Lung microvascular endothelial cell (primary cell): Measurements from ENCODE around the gene TRAIP. TPM values are rescaled to one million over a fixed set of nuclear protein-coding genes. Genes with fewer than 3 reads are reported as not detected.

Experiments used
- DNase-seq, 2 donors: peaks; one replicate each; pipeline versions ENCODE4 v3.0.0 to v3.0.0-alpha.2; 2010; ENCODE audit warnings: low read depth in 2 of 2
- total RNA-seq: library from RNA; depleted of rRNA; stranded (reverse); fragments of >200 nt; gene quantifications from 2 replicates; pipeline ENCODE4 v1.2.1, GENCODE V29; 2014

Gene TRAIP
- total RNA-seq, 1 donor from 2014 or later: 1.2 TPM

DNA sequence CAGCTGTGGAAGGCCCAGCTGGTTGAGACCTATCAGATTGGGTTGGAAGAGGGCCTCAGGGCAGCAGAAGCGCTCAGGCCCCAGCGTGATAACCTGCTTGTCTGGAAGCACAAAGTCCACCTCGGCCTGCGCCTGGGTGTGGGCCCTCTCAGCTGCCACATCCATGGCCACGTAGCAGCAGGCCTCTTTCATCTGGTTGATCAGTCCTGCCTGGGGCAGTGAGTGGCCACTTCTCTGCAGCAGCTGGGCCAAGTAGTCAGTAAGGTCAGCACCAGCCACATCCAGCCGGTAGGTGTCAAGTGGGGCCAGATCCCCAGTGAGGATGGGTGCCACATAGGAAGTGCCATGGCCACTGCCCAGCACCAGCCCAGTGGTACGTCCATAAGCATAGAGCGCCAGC is 17.3 kb upstream of the TRAIP start:
- no peak for DNase-seq

DNA sequence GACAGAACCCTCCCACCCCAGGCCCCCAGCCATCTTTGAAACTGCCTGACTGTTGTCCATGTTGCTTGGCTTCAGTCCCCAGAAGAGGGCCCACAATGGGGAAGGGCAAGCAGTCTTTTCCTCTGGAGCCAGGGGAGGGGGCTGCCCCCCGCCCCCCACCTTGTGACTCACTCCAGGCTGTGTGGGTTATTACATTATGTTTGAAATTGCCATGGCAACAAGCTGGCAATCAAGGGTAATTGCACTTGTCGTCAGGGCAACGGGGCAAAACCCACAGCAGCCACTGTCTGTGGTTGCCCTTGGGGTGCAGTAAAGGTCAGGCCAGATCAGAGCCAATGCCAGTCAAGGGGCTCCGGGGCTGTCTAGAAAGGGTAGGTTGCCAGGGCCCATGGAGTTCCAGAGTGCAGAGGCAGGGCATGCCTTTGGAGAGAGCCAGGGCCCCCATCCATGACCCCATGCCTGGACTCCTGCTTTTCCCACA is 16.5 kb upstream of the TRAIP start:
- DNase-seq: no peak

DNA sequence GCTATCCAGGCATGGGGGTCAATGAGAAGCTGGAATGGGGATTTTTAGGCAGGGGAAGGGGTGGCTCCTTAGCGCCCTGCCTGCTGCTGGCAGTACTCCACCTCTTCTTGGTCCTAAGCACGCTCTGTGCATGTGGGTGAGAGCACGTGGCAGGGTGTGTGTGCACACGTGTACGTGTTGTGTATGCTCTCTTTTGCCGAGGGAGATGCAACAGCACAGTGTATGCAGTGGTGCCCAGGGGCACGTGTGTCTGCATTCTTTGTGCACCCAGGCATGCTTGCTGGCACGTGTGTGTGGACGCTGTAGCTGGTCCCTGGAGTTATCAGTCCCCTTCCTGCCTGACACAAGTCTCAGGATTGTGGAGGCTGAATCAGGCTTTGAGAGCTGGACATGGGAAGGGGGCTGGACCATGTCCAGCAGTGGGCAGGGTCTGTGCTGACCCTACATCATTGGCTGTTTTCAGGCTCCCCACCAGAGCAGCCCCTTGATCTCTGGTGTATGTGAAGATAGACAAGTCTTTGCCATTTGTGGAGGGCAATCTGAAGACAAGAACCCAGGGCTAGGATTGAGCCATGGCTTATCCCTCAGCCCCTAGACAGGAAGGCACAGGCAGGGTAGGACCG is 15.3 kb upstream of the TRAIP start:
- no peak for DNase-seq

DNA sequence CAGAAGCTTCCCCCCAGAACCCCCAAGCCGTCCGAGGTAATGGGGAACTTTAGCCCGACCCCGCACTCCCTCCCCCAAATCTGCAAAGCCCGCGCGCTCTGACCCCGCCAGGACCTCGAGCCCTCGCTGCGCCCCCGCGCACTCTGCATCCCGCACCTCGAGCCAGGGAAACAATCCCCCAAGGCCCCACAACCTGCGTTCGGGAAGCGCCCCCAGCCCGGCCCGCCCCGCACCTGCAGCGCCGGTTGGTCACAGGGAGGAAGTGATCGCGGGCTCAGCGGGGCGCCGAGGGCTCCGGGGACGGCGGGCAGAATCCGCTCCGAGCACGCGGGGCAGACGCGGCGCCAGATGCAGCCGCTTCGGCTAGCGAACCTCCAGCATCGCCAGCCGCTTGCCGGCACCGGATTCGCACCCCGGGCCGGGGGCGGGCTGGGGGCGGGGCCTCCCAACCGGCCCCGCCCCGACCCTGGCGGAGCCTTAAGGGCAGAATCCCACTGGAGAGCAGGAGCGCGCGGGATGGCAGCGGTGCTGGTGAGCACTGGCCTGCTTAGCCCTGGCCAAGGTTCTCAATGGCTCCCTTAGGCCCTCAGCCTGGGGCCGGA is 13.3 kb upstream of the TRAIP start, which contains the start of gene CAMKV:
CAMKV (minus strand) TSS at position 382 of the 602 bp plus-strand sequence. CDS start 7,518 bp downstream, outside the sequence.
- no peak for DNase-seq

DNA sequence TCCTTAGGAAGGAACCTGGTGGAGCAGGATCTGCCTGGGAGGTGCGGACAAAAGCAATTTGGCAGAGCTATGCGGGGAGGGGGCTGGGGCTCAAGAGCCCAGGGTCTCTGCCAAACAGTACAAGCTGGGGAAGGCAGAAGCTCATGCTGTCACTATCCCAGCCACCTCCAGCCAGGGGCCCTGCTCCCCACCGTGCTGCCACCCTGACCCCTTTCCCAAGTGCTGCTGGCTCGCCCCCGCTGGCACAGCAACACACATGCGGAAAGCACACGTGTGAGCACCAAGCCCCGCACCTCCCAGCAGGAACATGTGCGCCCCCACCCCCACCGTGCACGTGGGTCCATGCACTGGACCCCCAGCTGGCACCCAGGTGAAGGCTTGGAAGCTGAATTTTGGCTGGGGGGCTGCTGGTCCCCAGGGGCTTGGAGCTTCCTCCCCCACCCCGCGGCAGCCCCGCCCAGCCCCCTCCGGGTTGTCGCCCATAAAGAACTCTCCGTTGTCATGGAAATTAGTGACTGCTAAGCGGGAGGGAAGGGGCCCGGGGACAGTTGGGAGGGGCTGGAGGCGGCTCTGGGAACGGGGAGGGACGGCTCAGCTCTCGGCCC is 12.6 kb upstream of the TRAIP start:
- no peak for DNase-seq

DNA sequence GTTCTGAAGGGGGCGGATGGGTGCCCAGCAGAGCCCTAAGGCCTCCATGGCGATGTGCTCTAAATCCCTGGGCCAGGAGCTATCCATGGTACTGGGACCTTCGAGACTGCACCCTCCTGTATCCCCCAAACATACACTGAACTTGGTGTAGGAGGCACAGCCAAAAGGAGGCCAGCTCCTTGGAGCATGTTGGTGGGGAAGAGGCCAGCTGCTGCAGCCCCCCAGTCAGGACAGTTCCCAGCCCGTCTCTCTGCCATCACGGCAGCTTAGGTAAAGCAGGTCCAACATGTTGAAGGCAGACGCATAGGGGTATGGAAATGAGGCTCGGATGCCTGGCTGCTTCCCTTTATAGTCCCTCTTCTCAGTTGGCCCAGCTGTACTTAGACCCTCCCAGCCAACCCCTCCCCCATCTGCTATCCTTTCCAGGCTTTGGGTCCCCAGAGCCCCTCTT is 11.5 kb upstream of the TRAIP start:
- DNase-seq: peak; percentile 41 to 46

DNA sequence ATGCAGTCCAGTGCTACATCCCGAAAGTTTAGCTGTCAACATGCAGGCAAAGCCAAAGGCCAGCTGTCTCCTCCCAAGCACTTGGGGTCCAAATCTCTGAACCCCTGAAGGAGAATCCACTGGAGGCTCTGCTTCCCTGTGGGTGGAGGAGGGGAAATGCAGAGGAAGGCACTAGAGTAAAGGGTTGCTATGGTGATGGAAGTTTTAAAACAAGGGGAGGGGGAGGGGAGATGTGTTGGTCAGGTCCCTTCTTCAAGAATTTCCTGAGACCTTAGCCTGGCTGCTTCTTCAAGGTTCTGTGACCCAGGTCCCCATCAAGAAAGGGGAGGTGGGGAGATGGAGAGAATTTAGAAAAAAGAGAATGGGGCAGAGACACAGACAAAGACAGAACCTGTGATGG is 11.0 kb upstream of the TRAIP start:
- DNase-seq: no peak

DNA sequence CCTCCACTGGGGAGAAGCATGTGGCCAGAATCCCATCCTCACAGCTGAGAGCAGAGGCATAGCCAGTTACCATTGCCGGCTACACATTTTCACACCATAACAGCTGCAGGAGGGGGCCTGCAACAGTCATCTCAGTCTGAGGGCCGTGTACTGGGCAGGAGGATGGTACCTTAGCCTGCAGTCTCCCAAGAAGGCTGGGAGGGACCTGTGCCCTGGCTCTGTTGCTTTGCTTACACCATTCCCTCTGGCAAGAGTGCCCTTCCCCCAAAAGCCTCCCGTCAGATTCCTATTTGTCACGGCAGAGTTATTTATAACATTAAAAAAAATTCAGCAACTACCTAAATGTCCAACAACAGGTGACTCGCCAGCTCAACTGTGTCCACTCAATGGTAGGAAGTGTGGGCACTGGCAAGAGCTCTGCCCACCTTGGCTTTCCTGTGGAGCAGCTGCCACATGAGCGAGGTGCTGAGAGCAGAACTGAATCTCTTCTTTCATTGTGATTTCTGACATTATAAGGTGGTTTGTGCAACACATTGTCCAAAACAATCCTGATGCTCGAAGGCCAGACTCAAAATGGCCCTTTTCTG is 8.9 kb upstream of the TRAIP start:
- no peak for DNase-seq

DNA sequence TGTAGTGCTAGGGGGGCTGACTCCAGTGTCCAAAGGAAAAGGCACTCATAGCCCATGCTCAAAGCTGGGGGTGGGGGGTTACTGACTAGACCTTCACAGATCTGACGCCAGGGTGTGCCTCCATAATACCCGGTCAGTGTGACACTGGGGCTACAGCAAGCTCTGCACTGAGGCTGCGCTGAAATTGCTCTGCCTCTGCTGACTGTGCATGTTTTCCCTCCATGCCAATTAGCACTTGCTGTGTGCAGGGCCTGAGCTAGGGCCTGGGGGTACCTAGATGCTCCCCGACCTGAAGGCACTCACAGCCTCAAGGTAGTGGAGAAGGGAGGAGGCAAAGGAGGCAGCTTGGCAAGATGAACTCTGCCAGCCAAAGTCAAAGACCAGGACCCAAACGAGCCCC is 8.1 kb upstream of the TRAIP start:
- DNase-seq: no peak

DNA sequence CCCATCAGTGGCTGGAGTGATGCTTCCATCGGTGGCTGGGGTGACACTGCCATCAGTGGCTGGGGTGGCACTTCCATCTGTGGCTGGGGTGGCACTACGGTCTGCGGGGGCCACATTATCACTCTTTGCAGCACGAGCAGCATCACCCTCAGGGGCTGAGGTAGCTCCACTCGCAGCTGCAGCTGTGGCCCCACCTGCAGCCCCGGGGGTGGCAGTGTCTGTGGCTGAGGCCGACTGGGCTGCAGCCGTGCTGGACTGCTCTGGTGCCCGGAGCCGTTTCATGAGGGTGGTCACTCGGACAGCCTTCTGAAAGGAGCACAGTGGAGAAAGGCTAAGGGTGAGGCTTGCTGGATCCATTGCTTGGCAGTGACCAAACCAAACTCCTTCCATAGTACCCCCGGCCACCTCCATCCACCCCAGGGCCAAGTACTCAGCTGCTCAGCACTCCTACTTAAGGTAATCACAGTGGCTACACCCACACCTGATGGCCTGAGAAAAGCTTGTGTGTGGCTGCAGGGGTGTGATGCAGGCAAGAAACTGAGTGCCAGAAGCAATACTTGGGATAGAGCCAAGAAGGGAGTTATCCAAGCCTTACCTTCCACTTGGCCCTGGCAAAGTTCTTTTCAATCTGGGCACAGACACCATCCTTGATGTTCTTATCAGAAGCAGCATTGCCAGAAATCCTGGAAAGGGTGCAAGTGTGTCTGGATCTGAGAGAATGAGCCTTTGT is 3.4 kb upstream of the TRAIP start:
- no peak for DNase-seq

DNA sequence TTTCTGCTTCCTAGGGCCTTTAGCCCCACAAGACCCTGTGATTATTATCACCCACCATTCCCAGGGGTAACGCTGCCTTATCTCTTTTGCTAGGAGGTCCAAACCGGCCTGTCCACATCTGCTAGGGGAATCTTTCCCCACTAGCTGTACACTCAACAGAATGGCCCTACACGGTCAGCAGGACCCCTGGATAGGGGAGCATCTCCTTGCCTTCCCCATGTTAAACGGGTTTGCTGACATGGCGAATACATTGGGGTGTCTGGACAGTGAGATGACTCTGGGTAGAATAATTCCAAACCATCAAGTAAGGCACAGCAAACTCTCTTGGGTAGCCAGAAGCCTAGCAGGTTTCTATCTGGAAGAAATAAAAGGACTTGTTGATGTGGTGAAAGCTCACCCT is 702 bp downstream of the TRAIP start:
- DNase-seq: no peak

DNA sequence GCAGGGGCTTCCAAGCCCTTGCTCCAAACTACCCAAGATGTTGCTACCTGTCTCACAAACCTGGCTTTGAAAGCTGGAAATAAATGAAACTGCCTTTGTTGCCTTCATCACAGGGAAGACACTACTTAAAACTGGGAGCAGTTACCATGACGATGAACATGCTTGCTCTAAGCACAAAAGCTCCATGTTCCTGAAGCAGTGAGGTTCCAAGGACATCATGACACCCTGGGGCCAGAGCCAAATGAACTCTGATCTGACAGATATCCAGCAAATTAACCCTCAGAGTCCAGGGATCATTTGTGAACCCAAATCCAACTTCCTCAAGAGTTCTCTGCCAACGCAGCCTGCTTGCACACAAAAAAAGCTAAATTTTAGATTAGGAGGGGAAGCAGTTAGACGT is 10.7 kb downstream of the TRAIP start:
- no peak for DNase-seq

DNA sequence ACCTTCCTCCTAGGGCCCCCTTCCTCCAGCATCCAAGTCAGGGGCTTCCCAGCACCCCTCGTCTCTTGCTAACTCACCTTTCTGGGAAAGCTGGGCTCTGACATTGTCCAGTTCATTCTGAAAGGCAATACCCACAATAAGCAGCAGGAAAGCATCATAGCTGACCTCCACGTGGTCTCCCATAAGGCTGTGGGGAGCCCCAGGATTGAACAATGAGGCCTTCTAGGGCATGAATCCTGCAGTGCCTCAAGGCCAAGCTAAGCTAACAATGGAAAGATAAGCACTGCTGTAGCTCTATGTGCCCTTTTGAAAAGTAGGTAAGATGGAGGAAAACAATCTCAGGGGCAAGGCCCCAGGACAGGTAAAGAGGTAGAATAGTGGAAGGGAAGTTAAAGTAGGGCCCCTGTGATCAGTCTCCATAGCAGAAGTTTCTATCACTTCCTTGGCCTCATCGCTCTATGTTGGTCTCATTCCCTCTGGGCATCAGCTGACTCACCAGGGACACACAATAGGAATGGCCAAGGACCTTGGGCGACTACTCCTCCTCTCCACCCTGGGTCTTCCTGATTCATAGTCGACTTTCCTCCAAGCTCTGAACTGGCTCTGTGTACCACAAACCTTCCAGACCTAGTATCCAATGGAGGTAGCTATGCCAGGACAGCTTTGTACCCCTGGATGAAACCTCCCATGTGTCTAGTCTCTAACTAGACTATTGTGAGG is 11.7 kb downstream of the TRAIP start:
- DNase-seq: no peak

DNA sequence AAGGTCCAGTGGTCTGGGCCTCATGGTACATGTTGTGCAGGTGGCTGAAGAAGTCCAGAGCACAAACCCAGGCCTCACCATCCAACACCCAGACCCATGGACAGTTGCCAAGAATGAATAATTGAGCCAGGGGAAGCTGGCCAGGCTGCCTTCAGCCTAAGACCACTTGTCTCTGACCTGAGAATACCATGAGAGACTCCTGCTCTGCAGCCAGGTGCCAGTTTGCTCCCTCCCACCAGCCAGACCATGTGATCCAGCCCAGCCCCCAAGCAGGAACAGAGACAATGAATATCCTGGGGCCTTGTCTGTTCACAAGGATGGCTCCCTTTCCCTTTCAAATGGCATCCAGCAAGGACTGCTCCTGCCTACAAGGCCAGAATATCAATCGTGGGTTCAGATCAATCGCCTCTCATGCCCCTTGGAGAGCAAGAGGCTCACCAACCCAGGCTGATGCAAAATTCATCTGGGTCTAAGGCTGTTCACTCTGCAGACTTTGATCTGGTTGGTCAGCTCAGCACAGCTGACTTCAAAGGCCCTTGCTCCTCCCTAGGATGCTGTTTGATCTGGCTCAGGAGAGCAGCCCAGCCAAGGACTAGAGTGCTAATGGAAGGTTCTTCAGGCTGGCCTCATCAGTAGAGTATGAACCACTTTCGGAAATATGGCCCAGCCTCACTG is 13.4 kb downstream of the TRAIP start:
- no peak for DNase-seq

DNA sequence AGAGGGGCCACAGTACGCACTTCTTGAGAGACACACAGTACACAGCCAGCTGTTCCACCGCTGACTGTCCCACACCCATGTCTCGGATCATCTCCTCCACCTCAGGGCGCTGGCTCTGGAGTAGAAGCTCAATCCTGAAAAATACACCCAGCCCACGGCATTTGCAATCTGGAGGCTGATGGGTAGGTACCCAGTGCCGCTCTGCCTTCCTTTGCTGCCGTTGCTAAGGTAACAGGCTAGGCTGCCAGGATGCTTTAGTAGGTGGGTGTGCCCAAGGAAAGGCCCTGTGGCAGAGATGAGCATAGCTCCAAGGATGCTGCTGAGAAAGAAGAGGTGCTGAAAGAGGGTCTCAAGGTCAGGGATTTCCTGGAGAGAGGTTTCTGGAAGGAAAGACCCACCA is 14.6 kb downstream of the TRAIP start:
- DNase-seq: no peak

DNA sequence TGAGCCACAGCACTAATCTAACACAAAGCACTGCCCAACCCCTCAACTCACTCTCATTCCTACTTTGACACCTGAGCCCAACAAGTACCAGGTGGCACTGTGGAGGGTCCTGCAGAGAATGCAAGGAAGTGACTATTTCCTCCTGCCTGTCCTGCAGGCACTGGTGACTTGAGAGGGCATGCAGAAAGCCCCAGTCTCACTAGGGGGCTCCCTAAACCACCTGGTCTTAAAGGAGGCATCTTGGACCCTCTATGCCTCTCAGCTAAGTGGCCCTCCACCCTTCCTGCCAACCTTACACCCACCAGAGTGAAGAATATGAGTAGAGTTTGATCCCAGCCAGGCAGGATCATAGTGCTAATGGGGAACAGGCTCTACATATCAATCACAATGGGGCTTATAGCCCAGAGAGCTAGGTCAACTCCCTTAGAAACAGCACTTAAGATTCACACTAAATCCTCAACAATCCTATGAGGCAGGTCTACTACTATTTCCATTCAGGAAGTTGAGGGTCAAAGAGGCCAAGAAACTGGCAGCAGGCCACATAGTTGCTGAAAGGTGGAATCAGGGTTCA is 15.2 kb downstream of the TRAIP start:
- peak; percentile 41 to 53 for DNase-seq

DNA sequence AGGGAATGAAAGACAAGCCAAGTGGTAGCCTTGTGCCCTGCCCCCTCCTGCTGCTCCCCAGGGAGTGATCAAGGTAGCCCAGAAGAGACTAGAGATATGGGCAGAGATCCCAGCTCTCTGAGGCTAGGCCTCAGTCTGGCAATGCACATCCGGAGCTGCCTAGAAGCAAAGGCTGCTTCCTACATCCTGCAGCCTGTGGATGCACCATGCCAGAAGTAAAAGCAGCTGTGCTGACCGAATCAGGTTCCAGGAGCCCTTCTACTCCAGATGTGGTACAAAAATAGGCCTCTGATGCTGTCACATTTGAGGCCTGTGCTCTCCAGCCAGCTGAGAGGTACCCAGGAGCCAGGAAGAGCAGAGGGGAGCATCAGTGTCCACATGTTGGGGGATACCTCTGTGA is 16.0 kb downstream of the TRAIP start:
- no peak for DNase-seq

DNA sequence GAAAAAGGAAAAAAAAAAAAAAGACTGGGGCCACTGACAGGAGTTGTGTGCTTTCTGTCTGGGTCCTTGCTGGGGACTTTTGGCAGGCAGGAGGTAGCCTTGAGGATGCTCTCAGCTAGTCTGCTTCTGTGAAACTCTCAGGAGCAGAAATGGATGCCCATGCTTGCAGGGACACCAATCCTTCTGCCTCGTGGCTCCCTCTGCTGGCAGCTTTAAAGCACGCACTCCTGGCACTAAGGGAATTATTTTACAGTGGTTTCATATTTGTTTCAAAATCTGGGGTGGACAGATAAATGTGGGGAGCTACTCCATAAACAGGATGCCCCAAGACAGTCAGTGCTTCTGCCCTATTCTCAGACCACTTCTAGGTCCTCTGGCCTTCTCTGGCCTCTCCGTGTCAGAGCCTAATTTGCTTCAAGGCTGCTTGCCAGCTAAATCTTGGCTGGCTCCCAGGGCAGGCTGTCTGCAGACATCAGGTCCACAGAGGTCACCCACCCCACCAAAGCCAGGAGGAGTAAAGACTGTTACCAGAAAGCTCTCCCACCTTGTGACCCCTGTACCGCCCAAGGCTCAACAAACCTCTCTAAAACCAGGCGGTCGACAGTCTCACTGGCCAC is 17.1 kb downstream of the TRAIP start:
- peak; percentile 82 to 88 for DNase-seq

DNA sequence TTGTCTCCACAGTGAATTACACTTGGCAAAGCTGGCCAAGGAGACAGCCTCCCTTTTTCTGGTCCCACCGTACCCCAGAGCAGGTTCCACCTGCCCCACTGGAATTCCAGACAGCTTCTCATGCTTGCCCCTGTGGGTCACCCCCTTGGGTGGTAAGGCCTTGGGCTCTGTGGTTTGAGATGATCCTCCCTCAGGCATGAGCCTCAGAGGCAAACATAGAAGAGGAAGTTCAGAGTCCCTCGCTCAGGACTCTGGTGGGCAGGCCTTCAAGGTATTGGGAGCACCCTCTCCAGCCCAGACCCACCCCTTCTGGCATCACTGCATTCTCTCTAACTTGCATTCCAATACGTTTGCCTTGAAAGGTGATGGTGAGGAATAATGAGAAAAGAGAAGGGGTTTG is 25.0 kb downstream of the TRAIP start:
- no peak for DNase-seq

DNA sequence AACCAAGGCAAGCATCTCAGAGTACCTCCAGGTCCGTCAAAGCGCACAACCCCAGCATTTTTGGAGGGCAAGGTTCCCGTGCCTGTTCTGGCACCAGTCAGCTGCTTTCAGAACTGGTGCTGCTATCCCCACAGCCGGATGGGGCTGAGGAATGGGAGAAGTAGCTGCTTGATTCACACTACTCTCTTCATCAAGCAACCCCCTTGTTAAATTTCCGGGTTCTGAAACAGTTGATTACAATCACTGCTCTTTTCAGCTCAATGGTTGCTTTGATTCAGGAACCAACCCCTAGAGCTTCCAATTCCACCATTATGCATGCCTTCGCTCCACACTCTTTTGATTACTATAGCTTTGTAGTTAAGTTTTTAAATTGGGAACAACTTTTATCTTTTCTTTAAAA is 30.3 kb downstream of the TRAIP start:
- no peak for DNase-seq
